ENCODE measurements around the gene TSFM.
"Not testable (repeated sequence)": the region's sequence is repeated elsewhere in the genome, so short reads cannot be mapped to it uniquely, and the experiment has no call there.

The TSFM gene

GRCh38 chr12:57816001-57816854 is 33.6 kb downstream of the TSFM start:
- DNase-seq (ENCODE audit: low read depth) = no peak
- TF ChIP-seq CTCF (IDR thresholded peaks at IDR 0.05; ENCODE audit: control insufficient read depth, extremely low read depth, insufficient read depth) = no peak
- no peak overlapping the region for H3K4me3 ChIP-seq (ENCODE audit: low read depth, low read length)

GRCh38 chr12:57816855-57817151 is 34.2 kb downstream of the TSFM start:
- H3K4me3 ChIP-seq (ENCODE audit: low read depth, low read length) = no peak overlapping the region
- DNase-seq (ENCODE audit: low read depth) = no peak
- TF ChIP-seq CTCF (IDR thresholded peaks at IDR 0.05; ENCODE audit: control insufficient read depth, extremely low read depth, insufficient read depth) = no peak

- TF ChIP-seq CTCF (IDR thresholded peaks at IDR 0.05; ENCODE audit: control insufficient read depth, extremely low read depth, insufficient read depth) = no peak
- H3K4me3 ChIP-seq (ENCODE audit: low read depth, low read length) = no peak overlapping the region
- DNase-seq (ENCODE audit: low read depth) = no peak
Observed at GRCh38 chr12:57817261-57817989, 34.8 kb downstream of the TSFM start.

- H3K4me3 ChIP-seq (ENCODE audit: low read depth, low read length); DNase-seq (ENCODE audit: low read depth): not testable (repeated sequence)
Observed at GRCh38 chr12:57817990-57818331, 35.4 kb downstream of the TSFM start.

GRCh38 chr12:57820119-57820518 is 37.5 kb downstream of the TSFM start:
- DNase-seq (ENCODE audit: low read depth) = not testable (repeated sequence)

GRCh38 chr12:57821015-57821414 is 38.4 kb downstream of the TSFM start:
- DNase-seq (ENCODE audit: low read depth); H3K4me3 ChIP-seq (ENCODE audit: low read depth, low read length): not testable (repeated sequence)

More at GRCh38 chr12:57820119-57820518, 37.5 kb downstream of the TSFM start:
- H3K4me3 ChIP-seq (ENCODE audit: low read depth, low read length) = not testable (repeated sequence)

- no peak for DNase-seq (ENCODE audit: low read depth)
- TF ChIP-seq CTCF (IDR thresholded peaks at IDR 0.05; ENCODE audit: control insufficient read depth, extremely low read depth, insufficient read depth) = no peak
- no peak overlapping the region for H3K4me3 ChIP-seq (ENCODE audit: low read depth, low read length)
Observed at GRCh38 chr12:57821474-57822214, 39.1 kb downstream of the TSFM start.

GRCh38 chr12:57822392-57823130 is 40.0 kb downstream of the TSFM start:
- no peak overlapping the region for H3K4me3 ChIP-seq (ENCODE audit: low read depth, low read length)
- TF ChIP-seq CTCF (IDR thresholded peaks at IDR 0.05; ENCODE audit: control insufficient read depth, extremely low read depth, insufficient read depth) = no peak
- no peak for DNase-seq (ENCODE audit: low read depth)

Data from LNCaP clone FGC (cell line).